GM23338 (cell line): ENCODE measurements around the gene OR51M1. TPM values are rescaled to one million over a fixed set of nuclear protein-coding genes. Genes with fewer than 3 reads are reported as not detected.

Experiments used
- ATAC-seq: fragments of 200-7000 bp; cut with Tn5 transposase; 3 replicates; pipeline ENCODE4 v1.9.1; 2020
- DNase-seq: peaks from one replicate; pipeline ENCODE4 v3.0.0-alpha.2; 2015; ENCODE audit warnings: low spot score
- H2AFZ ChIP-seq: fragments of 200-600 bp; sonication (generic); 2 replicates; pipeline ENCODE4 v1.8.0; 2016; ENCODE audit warnings: antibody characterized with exemption, mild to moderate bottlenecking, moderate library complexity
- H3F3A ChIP-seq: fragments of 200-600 bp; sonication (generic); replicated peaks from 2 replicates; pipeline ENCODE4 v1.8.0; 2017; ENCODE audit warnings: antibody characterized with exemption, mixed run types, low read depth
- H3K27ac ChIP-seq: fragments of 200-600 bp; sonication (generic); 2 replicates; pipeline ENCODE4 v1.6.1; 2016; ENCODE audit warnings: low read depth
- H3K27me3 ChIP-seq: fragments of 200-600 bp; sonication (generic); 2 replicates; pipeline ENCODE4 v1.8.0; 2016; ENCODE audit warnings: mild to moderate bottlenecking, mixed run types, moderate library complexity; ENCODE audit not compliant: insufficient read depth
- H3K36me3 ChIP-seq: fragments of 200-600 bp; sonication (generic); 2 replicates; pipeline ENCODE4 v1.8.0; 2016; ENCODE audit warnings: mild to moderate bottlenecking; ENCODE audit not compliant: insufficient read depth
- H3K4me1 ChIP-seq: fragments of 200-600 bp; sonication (generic); 2 replicates; pipeline ENCODE4 v1.8.0; 2016; ENCODE audit warnings: mild to moderate bottlenecking, moderate library complexity; ENCODE audit not compliant: insufficient read depth
- H3K4me2 ChIP-seq: fragments of 200-600 bp; sonication (generic); 2 replicates; pipeline ENCODE4 v1.7.1; 2017; ENCODE audit warnings: mixed run types
- H3K4me3 ChIP-seq: fragments of 200-600 bp; sonication (generic); 2 replicates; pipeline ENCODE4 v1.6.1; 2016; ENCODE audit warnings: mixed run types
- H3K79me2 ChIP-seq: fragments of 200-600 bp; sonication (generic); replicated peaks from 2 replicates; pipeline ENCODE4 v1.8.0; 2017; ENCODE audit warnings: mild to moderate bottlenecking; ENCODE audit not compliant: insufficient read depth
- H3K9me2 ChIP-seq: fragments of 200-600 bp; sonication (generic); 2 replicates; pipeline ENCODE4 v1.8.0; 2017; ENCODE audit not compliant: insufficient read depth
- H4K20me1 ChIP-seq: fragments of 200-600 bp; sonication (generic); replicated peaks from 2 replicates; pipeline ENCODE4 v1.8.0; 2017; ENCODE audit warnings: mild to moderate bottlenecking; ENCODE audit not compliant: insufficient read depth
- H3K27ac Mint-ChIP-seq: 2 replicates; pipeline ENCODE4 v1.8.0; 2020; ENCODE audit warnings: inconsistent platforms, mild to moderate bottlenecking, moderate library complexity, mixed read lengths
- H3K27me3 Mint-ChIP-seq: 3 replicates; pipeline ENCODE4 v1.8.0; 2022; ENCODE audit warnings: low read depth, mild to moderate bottlenecking, moderate library complexity, mixed read lengths, inconsistent platforms; ENCODE audit not compliant: insufficient read depth, poor library complexity
- H3K36me3 Mint-ChIP-seq: 3 replicates; pipeline ENCODE4 v1.8.0; 2021; ENCODE audit warnings: low read depth, mild to moderate bottlenecking, inconsistent platforms, moderate library complexity, mixed read lengths
- H3K4me1 Mint-ChIP-seq: 3 replicates; pipeline ENCODE4 v1.8.0; 2020; ENCODE audit warnings: mild to moderate bottlenecking, inconsistent platforms, mixed read lengths
- H3K4me3 Mint-ChIP-seq: 3 replicates; pipeline ENCODE4 v1.8.0; 2021; ENCODE audit warnings: moderate library complexity, mild to moderate bottlenecking, inconsistent platforms, mixed read lengths
- H3K9me3 Mint-ChIP-seq: 3 replicates; pipeline ENCODE4 v1.8.0; 2020; ENCODE audit warnings: moderate library complexity, mild to moderate bottlenecking, inconsistent platforms, mixed read lengths
- CREB1 ChIP-seq: fragments of 250-450 bp; sonication (Bioruptor Pico); IDR thresholded peaks from 2 replicates; pipeline ENCODE4 v1.5.0; 2020; ENCODE audit warnings: low read depth, mild to moderate bottlenecking, moderate library complexity
- CTCF ChIP-seq, 2 experiments: fragments of 200-600 bp in 1 of 2; sonication (generic) in 1 of 2; conservative IDR thresholded peaks; 2 replicates each; pipeline versions ENCODE4 v1.5.1 to v1.6.1; 2016 to 2017; ENCODE audit warnings: antibody characterized with exemption in 2 of 2, low read depth in 2 of 2, mild to moderate bottlenecking in 2 of 2, moderate library complexity in 1 of 2
- ETS1 ChIP-seq: IDR thresholded peaks from 2 replicates; pipeline ENCODE4 v1.6.1; 2016; ENCODE audit warnings: antibody characterized with exemption
- EZH2 ChIP-seq: fragments of 200-600 bp; sonication (generic); IDR thresholded peaks from one replicate; pipeline ENCODE4 v1.8.0; 2017; ENCODE audit warnings: antibody characterized with exemption, mild to moderate bottlenecking, low read depth; ENCODE audit not compliant: unreplicated experiment
- EZH2phosphoT487 ChIP-seq: fragments of 200-600 bp; sonication (generic); IDR thresholded peaks from one replicate; pipeline ENCODE4 v1.8.1; 2018; ENCODE audit warnings: antibody characterized with exemption; ENCODE audit not compliant: unreplicated experiment
- JUNB ChIP-seq: IDR thresholded peaks from one replicate; pipeline ENCODE4 v1.6.1; 2016; ENCODE audit warnings: antibody characterized with exemption; ENCODE audit not compliant: unreplicated experiment
- NANOG ChIP-seq: IDR thresholded peaks from 2 replicates; pipeline ENCODE4 v1.6.1; 2016; ENCODE audit warnings: antibody characterized with exemption, borderline replicate concordance
- POLR2AphosphoS5 ChIP-seq: IDR thresholded peaks from 2 replicates; pipeline ENCODE4 v1.6.1; 2016; ENCODE audit warnings: antibody characterized with exemption, low read depth
- STAT1 ChIP-seq: IDR thresholded peaks from one replicate; pipeline ENCODE4 v1.6.1; 2016; ENCODE audit warnings: antibody characterized with exemption; ENCODE audit not compliant: unreplicated experiment
- ZNF114 ChIP-seq: fragments of 250-450 bp; sonication (Bioruptor Pico); IDR thresholded peaks from 2 replicates; pipeline ENCODE4 v1.5.0; 2020; ENCODE audit warnings: mild to moderate bottlenecking, moderate library complexity
- ZNF331 ChIP-seq: fragments of 250-450 bp; sonication (Bioruptor Pico); IDR thresholded peaks from 2 replicates; pipeline ENCODE4 v1.5.0; 2020; ENCODE audit warnings: low read depth, mild to moderate bottlenecking, moderate library complexity
- polyA plus RNA-seq: library from polyadenylated mRNA; unstranded; fragments of >200 nt; fragmentation: Nextera tagmentation; extraction: Ambion mirVana; gene quantifications from 2 replicates; pipeline ENCODE4 v1.2.1, GENCODE V29; 2016
- total RNA-seq: library from RNA; depleted of rRNA; stranded (reverse); fragments of >200 nt; shearing (Covaris generic); gene quantifications from 2 replicates; pipeline ENCODE4 v1.2.3, GENCODE V29; 2014
- TF ChIP-seq, protein P1 (sequence below): IDR thresholded peaks from one replicate; pipeline ENCODE4 v1.6.1; 2018; ENCODE audit warnings: antibody characterized with exemption; ENCODE audit not compliant: unreplicated experiment
- TF ChIP-seq, protein P2 (sequence below): fragments of 250-450 bp; sonication (Bioruptor Pico); IDR thresholded peaks from 2 replicates; pipeline ENCODE4 v1.5.0; 2020; ENCODE audit warnings: mild to moderate bottlenecking, moderate library complexity

OR51M1 gene
- total and polyA plus RNA-seq, 2 experiments from 2014 or later = 0.03 TPM; not detected in 1

- Histone ChIP-seq H2AFZ (no peak overlapping the region), H3K4me1 (no peaks in the 10 kb centered on the region), H3K27ac (no peak overlapping the region), H3K27me3 (no peaks in the 10 kb centered on the region), H3K4me2 (no peak overlapping the region), H3K79me2 (no peaks in the 10 kb centered on the region), H3K4me3 (no peak overlapping the region), H4K20me1 (no peaks in the 10 kb centered on the region), H3K9me2 (peaks cover 6% of the 10 kb centered on the region; the same call in 1 of the 2 replicates), H3F3A (no peaks in the 10 kb centered on the region), H3K36me3 (no peaks in the 10 kb centered on the region)
- no peaks in the 10 kb centered on the region for H3K4me1 Mint-ChIP-seq
- H3K27ac Mint-ChIP-seq = no peak overlapping the region
- H3K4me3 Mint-ChIP-seq = no peak overlapping the region
- ATAC-seq (no peak), DNase-seq (no peak)
- TF ChIP-seq, protein P1, sequence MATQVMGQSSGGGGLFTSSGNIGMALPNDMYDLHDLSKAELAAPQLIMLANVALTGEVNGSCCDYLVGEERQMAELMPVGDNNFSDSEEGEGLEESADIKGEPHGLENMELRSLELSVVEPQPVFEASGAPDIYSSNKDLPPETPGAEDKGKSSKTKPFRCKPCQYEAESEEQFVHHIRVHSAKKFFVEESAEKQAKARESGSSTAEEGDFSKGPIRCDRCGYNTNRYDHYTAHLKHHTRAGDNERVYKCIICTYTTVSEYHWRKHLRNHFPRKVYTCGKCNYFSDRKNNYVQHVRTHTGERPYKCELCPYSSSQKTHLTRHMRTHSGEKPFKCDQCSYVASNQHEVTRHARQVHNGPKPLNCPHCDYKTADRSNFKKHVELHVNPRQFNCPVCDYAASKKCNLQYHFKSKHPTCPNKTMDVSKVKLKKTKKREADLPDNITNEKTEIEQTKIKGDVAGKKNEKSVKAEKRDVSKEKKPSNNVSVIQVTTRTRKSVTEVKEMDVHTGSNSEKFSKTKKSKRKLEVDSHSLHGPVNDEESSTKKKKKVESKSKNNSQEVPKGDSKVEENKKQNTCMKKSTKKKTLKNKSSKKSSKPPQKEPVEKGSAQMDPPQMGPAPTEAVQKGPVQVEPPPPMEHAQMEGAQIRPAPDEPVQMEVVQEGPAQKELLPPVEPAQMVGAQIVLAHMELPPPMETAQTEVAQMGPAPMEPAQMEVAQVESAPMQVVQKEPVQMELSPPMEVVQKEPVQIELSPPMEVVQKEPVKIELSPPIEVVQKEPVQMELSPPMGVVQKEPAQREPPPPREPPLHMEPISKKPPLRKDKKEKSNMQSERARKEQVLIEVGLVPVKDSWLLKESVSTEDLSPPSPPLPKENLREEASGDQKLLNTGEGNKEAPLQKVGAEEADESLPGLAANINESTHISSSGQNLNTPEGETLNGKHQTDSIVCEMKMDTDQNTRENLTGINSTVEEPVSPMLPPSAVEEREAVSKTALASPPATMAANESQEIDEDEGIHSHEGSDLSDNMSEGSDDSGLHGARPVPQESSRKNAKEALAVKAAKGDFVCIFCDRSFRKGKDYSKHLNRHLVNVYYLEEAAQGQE = no peak
- TF ChIP-seq EZH2phosphoT487 (no peak), POLR2AphosphoS5 (no peak), ETS1 (no peak), CTCF (conservative IDR thresholded peaks at IDR 0.05; ENCODE audit: low read depth in 2 of 2) (no peak), ZNF114 (CRISPR knock-in tag) (no peak), JUNB (no peak), ZNF331 (CRISPR knock-in tag) (no peak), STAT1 (no peak), NANOG (no peak), EZH2 (no peak), CREB1 (CRISPR knock-in tag) (no peak)
- TF ChIP-seq, protein P2, sequence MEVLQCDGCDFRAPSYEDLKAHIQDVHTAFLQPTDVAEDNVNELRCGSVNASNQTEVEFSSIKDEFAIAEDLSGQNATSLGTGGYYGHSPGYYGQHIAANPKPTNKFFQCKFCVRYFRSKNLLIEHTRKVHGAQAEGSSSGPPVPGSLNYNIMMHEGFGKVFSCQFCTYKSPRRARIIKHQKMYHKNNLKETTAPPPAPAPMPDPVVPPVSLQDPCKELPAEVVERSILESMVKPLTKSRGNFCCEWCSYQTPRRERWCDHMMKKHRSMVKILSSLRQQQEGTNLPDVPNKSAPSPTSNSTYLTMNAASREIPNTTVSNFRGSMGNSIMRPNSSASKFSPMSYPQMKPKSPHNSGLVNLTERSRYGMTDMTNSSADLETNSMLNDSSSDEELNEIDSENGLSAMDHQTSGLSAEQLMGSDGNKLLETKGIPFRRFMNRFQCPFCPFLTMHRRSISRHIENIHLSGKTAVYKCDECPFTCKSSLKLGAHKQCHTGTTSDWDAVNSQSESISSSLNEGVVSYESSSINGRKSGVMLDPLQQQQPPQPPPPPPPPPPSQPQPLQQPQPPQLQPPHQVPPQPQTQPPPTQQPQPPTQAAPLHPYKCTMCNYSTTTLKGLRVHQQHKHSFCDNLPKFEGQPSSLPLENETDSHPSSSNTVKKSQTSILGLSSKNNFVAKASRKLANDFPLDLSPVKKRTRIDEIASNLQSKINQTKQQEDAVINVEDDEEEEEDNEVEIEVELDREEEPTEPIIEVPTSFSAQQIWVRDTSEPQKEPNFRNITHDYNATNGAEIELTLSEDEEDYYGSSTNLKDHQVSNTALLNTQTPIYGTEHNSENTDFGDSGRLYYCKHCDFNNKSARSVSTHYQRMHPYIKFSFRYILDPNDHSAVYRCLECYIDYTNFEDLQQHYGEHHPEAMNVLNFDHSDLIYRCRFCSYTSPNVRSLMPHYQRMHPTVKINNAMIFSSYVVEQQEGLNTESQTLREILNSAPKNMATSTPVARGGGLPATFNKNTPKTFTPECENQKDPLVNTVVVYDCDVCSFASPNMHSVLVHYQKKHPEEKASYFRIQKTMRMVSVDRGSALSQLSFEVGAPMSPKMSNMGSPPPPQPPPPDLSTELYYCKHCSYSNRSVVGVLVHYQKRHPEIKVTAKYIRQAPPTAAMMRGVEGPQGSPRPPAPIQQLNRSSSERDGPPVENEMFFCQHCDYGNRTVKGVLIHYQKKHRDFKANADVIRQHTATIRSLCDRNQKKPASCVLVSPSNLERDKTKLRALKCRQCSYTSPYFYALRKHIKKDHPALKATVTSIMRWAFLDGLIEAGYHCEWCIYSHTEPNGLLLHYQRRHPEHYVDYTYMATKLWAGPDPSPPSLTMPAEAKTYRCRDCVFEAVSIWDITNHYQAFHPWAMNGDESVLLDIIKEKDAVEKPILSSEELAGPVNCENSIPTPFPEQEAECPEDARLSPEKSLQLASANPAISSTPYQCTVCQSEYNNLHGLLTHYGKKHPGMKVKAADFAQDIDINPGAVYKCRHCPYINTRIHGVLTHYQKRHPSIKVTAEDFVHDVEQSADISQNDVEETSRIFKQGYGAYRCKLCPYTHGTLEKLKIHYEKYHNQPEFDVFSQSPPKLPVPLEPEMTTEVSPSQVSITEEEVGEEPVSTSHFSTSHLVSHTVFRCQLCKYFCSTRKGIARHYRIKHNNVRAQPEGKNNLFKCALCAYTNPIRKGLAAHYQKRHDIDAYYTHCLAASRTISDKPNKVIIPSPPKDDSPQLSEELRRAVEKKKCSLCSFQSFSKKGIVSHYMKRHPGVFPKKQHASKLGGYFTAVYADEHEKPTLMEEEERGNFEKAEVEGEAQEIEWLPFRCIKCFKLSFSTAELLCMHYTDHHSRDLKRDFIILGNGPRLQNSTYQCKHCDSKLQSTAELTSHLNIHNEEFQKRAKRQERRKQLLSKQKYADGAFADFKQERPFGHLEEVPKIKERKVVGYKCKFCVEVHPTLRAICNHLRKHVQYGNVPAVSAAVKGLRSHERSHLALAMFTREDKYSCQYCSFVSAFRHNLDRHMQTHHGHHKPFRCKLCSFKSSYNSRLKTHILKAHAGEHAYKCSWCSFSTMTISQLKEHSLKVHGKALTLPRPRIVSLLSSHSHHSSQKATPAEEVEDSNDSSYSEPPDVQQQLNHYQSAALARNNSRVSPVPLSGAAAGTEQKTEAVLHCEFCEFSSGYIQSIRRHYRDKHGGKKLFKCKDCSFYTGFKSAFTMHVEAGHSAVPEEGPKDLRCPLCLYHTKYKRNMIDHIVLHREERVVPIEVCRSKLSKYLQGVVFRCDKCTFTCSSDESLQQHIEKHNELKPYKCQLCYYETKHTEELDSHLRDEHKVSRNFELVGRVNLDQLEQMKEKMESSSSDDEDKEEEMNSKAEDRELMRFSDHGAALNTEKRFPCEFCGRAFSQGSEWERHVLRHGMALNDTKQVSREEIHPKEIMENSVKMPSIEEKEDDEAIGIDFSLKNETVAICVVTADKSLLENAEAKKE (CRISPR knock-in tag) = no peak
- no peaks in the 10 kb centered on the region for H3K27me3 Mint-ChIP-seq
- H3K9me3 Mint-ChIP-seq = no peaks in the 10 kb centered on the region; the same call in 2 of the 3 replicates
- H3K36me3 Mint-ChIP-seq = no peaks in the 10 kb centered on the region
These were observed 48.4 kb upstream of the OR51M1 start for GRCh38 chr11:5335170-5335569.
